Testis (tissue), 3 donors: ENCODE measurements around the gene IBTK. TPM values are rescaled to one million over a fixed set of nuclear protein-coding genes. Genes with fewer than 3 reads are reported as not detected.

ENCODE experiments used
- DNase-seq: peaks from one replicate; pipeline ENCODE4 v3.0.0-alpha.2; 2019
- H3K27ac ChIP-seq, 2 donors: fragments of 200-600 bp; sonication (generic); one replicate each; pipeline ENCODE4 v1.5.1; 2019
- H3K27me3 ChIP-seq: fragments of 200-600 bp; sonication (generic); one replicate; pipeline ENCODE4 v1.5.1; 2019
- H3K36me3 ChIP-seq: fragments of 200-600 bp; sonication (generic); one replicate; pipeline ENCODE4 v1.5.1; 2017; ENCODE audit warnings: low read depth; ENCODE audit errors: missing control alignments
- H3K4me1 ChIP-seq: fragments of 200-600 bp; sonication (generic); one replicate; pipeline ENCODE4 v1.5.1; 2019
- H3K4me3 ChIP-seq, 2 donors: fragments of 200-600 bp; sonication (generic); one replicate each; pipeline ENCODE4 v1.5.1; 2017 to 2019
- H3K9me3 ChIP-seq: fragments of 200-600 bp; sonication (generic); one replicate; pipeline ENCODE4 v1.5.1; 2017
- POLR2A ChIP-seq: fragments of 450-650 bp; IDR thresholded peaks from one replicate; pipeline ENCODE4 v1.6.1; 2017; ENCODE audit warnings: antibody characterized with exemption, mild to moderate bottlenecking, moderate library complexity
- WGBS, 2 donors: methylation state at CpG; one replicate each; pipeline ENCODE4 v1.1.5; 2018; 5-methylcytosine and 5-hydroxymethylcytosine counted together
- intact Hi-C: fragments of 100-400 bp; cut with DNase I; formaldehyde crosslinking; loops from one replicate; pipeline ENCODE4 v1.15.1; 2023; ENCODE audit warnings: low total_unique reads
- polyA plus RNA-seq: library from polyadenylated mRNA; stranded (reverse); fragments of 350-450 nt; fragmentation: Illumina TruSeq; extraction: RNeasy Lipid Tissue Mini Kit (QIAGEN cat#74804); gene quantifications from one replicate; pipeline ENCODE4 v1.2.3, GENCODE V29; 2014; ENCODE audit warnings: low read depth, low replicate concordance; ENCODE audit not compliant: insufficient read depth
- total RNA-seq, 2 donors: library from RNA; depleted of rRNA; stranded (reverse); fragments of >200 nt; gene quantifications; one replicate each; pipeline ENCODE4 v1.2.3, GENCODE V29; 2016
- TF ChIP-seq, protein P1 (sequence below), 3 experiments: fragments of 450-650 bp in 2 of 3; fragments of 200-600 bp in 1 of 3; sonication (generic) in 1 of 3; IDR thresholded peaks; one replicate each; pipeline ENCODE4 v1.5.1; 2016 to 2019; ENCODE audit warnings: antibody characterized with exemption in 3 of 3, mild to moderate bottlenecking in 2 of 3, moderate library complexity in 1 of 3

IBTK gene
- total and polyA plus RNA-seq, 3 donors from 2014 or later, result 13.8 to 26.6 (median 23.9) TPM

GRCh38 chr6:82246802-82247504 lies 591 bp downstream of the IBTK start:
- DNase-seq, result peak; percentile 79
- TF ChIP-seq POLR2A, result no peak
- TF ChIP-seq, protein P1, sequence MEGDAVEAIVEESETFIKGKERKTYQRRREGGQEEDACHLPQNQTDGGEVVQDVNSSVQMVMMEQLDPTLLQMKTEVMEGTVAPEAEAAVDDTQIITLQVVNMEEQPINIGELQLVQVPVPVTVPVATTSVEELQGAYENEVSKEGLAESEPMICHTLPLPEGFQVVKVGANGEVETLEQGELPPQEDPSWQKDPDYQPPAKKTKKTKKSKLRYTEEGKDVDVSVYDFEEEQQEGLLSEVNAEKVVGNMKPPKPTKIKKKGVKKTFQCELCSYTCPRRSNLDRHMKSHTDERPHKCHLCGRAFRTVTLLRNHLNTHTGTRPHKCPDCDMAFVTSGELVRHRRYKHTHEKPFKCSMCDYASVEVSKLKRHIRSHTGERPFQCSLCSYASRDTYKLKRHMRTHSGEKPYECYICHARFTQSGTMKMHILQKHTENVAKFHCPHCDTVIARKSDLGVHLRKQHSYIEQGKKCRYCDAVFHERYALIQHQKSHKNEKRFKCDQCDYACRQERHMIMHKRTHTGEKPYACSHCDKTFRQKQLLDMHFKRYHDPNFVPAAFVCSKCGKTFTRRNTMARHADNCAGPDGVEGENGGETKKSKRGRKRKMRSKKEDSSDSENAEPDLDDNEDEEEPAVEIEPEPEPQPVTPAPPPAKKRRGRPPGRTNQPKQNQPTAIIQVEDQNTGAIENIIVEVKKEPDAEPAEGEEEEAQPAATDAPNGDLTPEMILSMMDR (IDR thresholded peaks at IDR 0.05), result no peak
- WGBS, 2 donors, result 1 to 2% methylated on average over 14 to 30 of the region's 32 CpGs
- Histone ChIP-seq H3K4me1 (peaks cover 19% of the 10 kb centered on the region), H3K9me3 (no peaks in the 10 kb centered on the region), H3K27me3 (no peaks in the 10 kb centered on the region), H3K36me3 (no peaks in the 10 kb centered on the region), H3K4me3 (peak overlapping the region; percentile 86 to 98), H3K27ac (peak overlapping the region; percentile 93 to 95)
- intact Hi-C loops, result no loop called here

DNA sequence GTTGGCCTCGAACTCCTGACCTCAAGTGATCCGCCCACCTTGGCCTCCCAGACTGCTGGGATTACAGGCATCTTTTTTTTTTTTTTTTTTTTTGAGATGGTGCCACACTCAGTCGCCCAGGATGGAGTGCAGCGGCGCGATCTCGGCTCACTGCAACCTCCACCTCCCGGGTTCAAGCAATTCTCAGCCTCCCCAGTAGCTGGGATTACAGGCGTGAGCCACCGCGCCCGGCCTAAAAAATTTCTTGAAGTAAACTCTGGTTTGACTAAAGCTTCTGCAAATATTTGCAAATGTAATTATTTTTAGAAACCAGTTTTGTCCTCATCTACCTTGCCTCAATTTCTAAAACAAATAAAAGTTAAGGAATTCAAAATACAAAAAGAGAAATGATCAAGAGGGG lies 1.2 kb downstream of the IBTK start:
- intact Hi-C loops, result no loop called here
- peak overlapping the region; percentile 86 to 98 for H3K4me3 ChIP-seq
- TF ChIP-seq, protein P1 (IDR thresholded peaks at IDR 0.05), result no peak
- no peak for TF ChIP-seq POLR2A
- H3K4me1 ChIP-seq, result peaks cover 19% of the 10 kb centered on the region
- H3K9me3 ChIP-seq, result no peaks in the 10 kb centered on the region
- no peaks in the 10 kb centered on the region for H3K36me3 ChIP-seq
- no peaks in the 10 kb centered on the region for H3K27me3 ChIP-seq
- peak overlapping the region; percentile 93 to 95 for H3K27ac ChIP-seq
- 45 to 65% methylated on average over 12 of the region's 12 CpGs for WGBS, 2 donors
- no peak for DNase-seq

GRCh38 chr6:82245376-82245775 lies 2.2 kb downstream of the IBTK start:
- intact Hi-C loops, result no loop called here
- H3K36me3 ChIP-seq, result no peaks in the 10 kb centered on the region
- H3K4me1 ChIP-seq, result peaks cover 19% of the 10 kb centered on the region
- no peaks in the 10 kb centered on the region for H3K27me3 ChIP-seq
- peak overlapping the region in 1 of 2 donors; percentile 12 for H3K27ac ChIP-seq
- WGBS, 2 donors, result 88 to 90% methylated on average over 4 of the region's 4 CpGs
- no peak overlapping the region for H3K4me3 ChIP-seq
- TF ChIP-seq, protein P1 (IDR thresholded peaks at IDR 0.05), result no peak
- no peak for TF ChIP-seq POLR2A
- H3K9me3 ChIP-seq, result no peaks in the 10 kb centered on the region
- DNase-seq, result no peak

DNA sequence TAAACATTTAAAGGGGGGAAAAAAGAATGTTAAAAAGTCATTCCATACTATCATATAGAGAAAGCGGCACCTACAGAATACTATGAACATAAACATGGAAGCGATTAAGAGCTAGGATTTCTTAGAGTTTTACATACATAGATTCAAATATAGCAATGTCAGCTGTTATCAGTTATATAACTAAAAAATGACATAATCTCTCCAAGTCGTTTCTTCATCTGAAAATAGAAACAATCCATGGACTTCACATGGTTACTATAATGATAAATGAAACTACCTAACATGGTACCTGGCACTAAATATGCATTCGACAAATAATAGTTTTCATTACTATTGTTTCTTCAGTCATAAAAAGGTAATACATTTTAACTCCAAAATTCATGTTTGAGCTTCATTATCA lies 3.7 kb downstream of the IBTK start:
- Histone ChIP-seq H3K27ac (no peak overlapping the region), H3K36me3 (no peaks in the 10 kb centered on the region), H3K4me1 (peaks cover 19% of the 10 kb centered on the region), H3K4me3 (no peak overlapping the region), H3K27me3 (no peaks in the 10 kb centered on the region), H3K9me3 (no peaks in the 10 kb centered on the region)
- DNase-seq, result no peak
- intact Hi-C loops, result no loop called here
- 73% methylated on average over 4 of the region's 4 CpGs for WGBS, 2 donors
- TF ChIP-seq, protein P1 (IDR thresholded peaks at IDR 0.05), result no peak
- TF ChIP-seq POLR2A, result no peak

- TF ChIP-seq POLR2A, result no peak
- Histone ChIP-seq H3K36me3 (no peaks in the 10 kb centered on the region), H3K4me3 (no peak overlapping the region), H3K4me1 (peaks cover 8% of the 10 kb centered on the region), H3K27ac (no peak overlapping the region), H3K9me3 (no peaks in the 10 kb centered on the region), H3K27me3 (no peaks in the 10 kb centered on the region)
- intact Hi-C loops, result no loop called here
- no peak for DNase-seq
- 78 to 90% methylated on average over 3 of the region's 3 CpGs for WGBS, 2 donors
Measured at GRCh38 chr6:82240186-82240585, 7.4 kb downstream of the IBTK start.
